ENCODE results near the gene CARHSP1. TPM values are rescaled to one million over a fixed set of nuclear protein-coding genes. Genes with fewer than 3 reads are reported as not detected.

CARHSP1 gene
- polyA plus RNA-seq, 2 of the 4 experiments (the other 2 are of a cell fraction), result 53.9 to 172 TPM

DNA sequence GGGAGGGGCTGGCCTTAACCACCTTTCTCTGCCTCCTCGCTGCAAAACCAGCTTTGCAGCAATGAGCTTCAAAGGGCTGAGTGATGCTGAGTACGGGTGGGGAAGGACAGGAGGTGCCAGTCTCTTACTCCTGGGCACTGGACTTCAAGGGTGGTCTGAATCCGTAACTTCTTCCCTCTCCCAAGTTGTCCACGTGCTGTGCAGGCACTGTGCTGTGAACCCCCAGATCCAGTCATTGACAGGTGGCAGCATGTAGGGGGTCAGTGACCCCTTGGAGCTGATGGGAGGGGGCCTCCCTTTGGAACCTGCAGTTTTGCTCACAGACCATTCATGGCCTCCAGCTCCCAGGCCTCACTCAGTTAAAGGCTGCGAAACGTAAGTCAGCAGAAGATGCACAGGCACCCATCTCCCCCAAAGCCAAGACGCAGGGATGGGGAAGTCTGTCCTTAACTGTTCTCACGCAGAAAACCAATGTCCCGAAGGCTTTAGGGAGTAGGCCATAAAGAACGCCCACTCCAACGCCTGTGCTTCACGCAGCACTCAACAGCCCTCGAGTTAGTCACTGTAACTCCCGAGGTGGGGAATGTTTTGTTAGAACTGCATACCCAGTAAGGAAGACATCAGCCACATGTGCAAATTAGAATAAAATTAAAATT is 21.2 kb upstream of the CARHSP1 start:
- ChIA-PET POLR2A (interaction anchor here (1.1 kb wide), 1 partner anchor 21 kb away, joined by 3 read pairs; the partner anchor contains the start of gene CARHSP1), CTCF (interaction anchor here (1.0 to 14.0 kb wide), 3 partner anchors 7 to 19 kb away, joined by 4 to 147 read pairs (median 5); partner anchors contain the start of gene LITAFD)
- Histone ChIP-seq H3K9me3 (no peaks in the 10 kb centered on the region), H3K27ac (no peak overlapping the region), H3K4me2 (no peak overlapping the region), H3K4me3 (no peak overlapping the region), H3K4me1 (peaks cover 13% of the 10 kb centered on the region)
- FAIRE-seq (no peak), DNase-seq (ENCODE audit: low read depth in 1 of 2, low spot score in 1 of 2) (no peak), ATAC-seq (no peak)
- WGBS (ENCODE audit: missing lambda C conversion rate), result 85% methylated on average over 14 of the region's 14 CpGs
- TF ChIP-seq HMGXB4 (CRISPR knock-in tag; IDR thresholded peaks at IDR 0.05; ENCODE audit: borderline replicate concordance) (no peak), CBX8 (IDR thresholded peaks at IDR 0.05) (no peak), CTCF (IDR thresholded peaks at IDR 0.05) (no peak), ZFP36 (IDR thresholded peaks at IDR 0.05; ENCODE audit: borderline replicate concordance, partially characterized antibody) (no peak), RFX5 (IDR thresholded peaks at IDR 0.05) (no peak), REST (IDR thresholded peaks at IDR 0.05) (no peak), JUNB (IDR thresholded peaks at IDR 0.05) (no peak), ZC3H11A (IDR thresholded peaks at IDR 0.05) (no peak)

DNA sequence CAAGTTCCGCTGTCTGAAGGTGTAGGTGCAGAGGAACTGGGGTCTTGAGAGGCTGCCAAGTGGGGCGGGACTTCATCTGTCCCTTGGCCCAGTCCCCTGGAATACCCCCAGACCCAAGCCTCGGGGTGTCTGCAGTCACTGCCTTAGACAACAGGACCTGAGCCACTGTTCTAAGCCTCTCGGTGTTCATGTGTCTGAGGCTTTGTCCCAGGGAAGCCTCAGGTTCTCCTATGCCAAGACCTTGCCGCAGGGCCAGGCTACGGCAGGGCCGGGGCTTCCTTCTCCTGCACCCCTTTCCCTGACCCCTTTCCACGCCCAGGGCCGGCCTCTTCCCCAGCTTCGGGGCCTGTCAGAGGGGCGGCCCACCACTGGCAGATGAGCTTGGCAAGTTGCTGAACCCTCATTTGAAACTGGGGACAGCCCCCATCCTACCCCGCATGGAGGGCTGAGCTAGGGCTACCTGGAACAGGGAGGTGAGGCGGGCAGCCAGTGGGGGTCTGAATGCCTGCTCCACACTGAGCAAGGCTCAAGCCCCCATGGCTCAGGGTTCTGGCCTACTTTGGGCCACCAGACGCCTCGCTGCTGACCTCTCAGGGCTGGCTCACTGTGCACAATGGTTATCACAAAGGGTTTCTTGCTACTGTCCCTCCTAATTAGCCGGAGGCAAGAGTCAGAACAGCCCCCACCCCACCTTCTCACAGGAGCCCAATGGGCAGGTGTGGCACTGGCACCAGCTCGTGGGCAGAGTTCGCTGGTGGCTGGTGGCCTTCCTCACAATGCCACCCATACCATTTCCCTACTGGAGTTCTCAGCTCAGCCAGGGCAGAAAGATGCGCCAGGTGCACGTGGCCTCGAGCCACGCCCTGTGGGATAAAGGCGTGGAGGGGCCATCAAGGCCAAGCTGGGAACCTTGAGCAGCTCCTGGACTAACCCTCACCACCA is 20.4 kb upstream of the CARHSP1 start:
- Histone ChIP-seq H3K4me2 (no peak overlapping the region), H3K4me3 (no peak overlapping the region), H3K4me1 (peaks cover 21% of the 10 kb centered on the region), H3K9me3 (no peaks in the 10 kb centered on the region), H3K27ac (no peak overlapping the region)
- 95% methylated on average over 20 of the region's 23 CpGs for WGBS (ENCODE audit: missing lambda C conversion rate)
- ATAC-seq (no peak), FAIRE-seq (no peak), DNase-seq (ENCODE audit: low read depth in 1 of 2, low spot score in 1 of 2) (no peak)
- TF ChIP-seq KDM1A (IDR thresholded peaks at IDR 0.05; ENCODE audit: low read depth), result no peak
- TF ChIP-seq JUN (IDR thresholded peaks at IDR 0.05), result no peak
- no peak for TF ChIP-seq MAFK (IDR thresholded peaks at IDR 0.05; ENCODE audit: partially characterized antibody)
- TF ChIP-seq CHD4 (IDR thresholded peaks at IDR 0.05; ENCODE audit: borderline replicate concordance), result no peak
- TF ChIP-seq CHD2 (IDR thresholded peaks at IDR 0.05; ENCODE audit: low read length, partially characterized antibody), result no peak
- no peak for TF ChIP-seq CTCF (IDR thresholded peaks at IDR 0.05)
- TF ChIP-seq JUNB (IDR thresholded peaks at IDR 0.05), result no peak
- TF ChIP-seq RFX5 (IDR thresholded peaks at IDR 0.05), result no peak
- POLR2A ChIA-PET, result interaction anchor here (1.1 kb wide), 1 partner anchor 20 kb away, joined by 3 read pairs; the partner anchor contains the start of gene CARHSP1
- CTCF ChIA-PET, result interaction anchor here (0.6 to 14.0 kb wide), 3 partner anchors 6 to 40 kb away, joined by 3 to 147 read pairs (median 4); partner anchors contain the start of gene LITAFD
